Measurements from ENCODE around the gene TRIM66. TPM values are rescaled to one million over a fixed set of nuclear protein-coding genes. Genes with fewer than 3 reads are reported as not detected.

The TRIM66 gene
- total RNA-seq, 4 donors from 2014 or later, result 7.7 to 48.5 (median 9.4) TPM

- peak overlapping the region; percentile 88 to 96 (median 92) for H3K27ac ChIP-seq
- WGBS, 2 donors, result 74 to 80% methylated on average over 3 of the region's 3 CpGs
- peaks cover 66 to 79% of the 10 kb centered on the region in 2 donors for H3K4me1 ChIP-seq
- no peaks in the 10 kb centered on the region for H3K9me3 ChIP-seq
- no peaks in the 10 kb centered on the region for H3K36me3 ChIP-seq
- no peaks in the 10 kb centered on the region for H3K27me3 ChIP-seq
- TF ChIP-seq CTCF (IDR thresholded peaks at IDR 0.05) (no peak), POLR2A (IDR thresholded peaks at IDR 0.05) (no peak)
- no peak for DNase-seq
- no peak overlapping the region for H3K4me3 ChIP-seq (replicated peaks in 1 of 3)
- intact Hi-C loops (cut with DNase I), result no loop called here
Observed at GRCh38 chr11:8720352-8720751, 37.9 kb upstream of the TRIM66 start.

DNA sequence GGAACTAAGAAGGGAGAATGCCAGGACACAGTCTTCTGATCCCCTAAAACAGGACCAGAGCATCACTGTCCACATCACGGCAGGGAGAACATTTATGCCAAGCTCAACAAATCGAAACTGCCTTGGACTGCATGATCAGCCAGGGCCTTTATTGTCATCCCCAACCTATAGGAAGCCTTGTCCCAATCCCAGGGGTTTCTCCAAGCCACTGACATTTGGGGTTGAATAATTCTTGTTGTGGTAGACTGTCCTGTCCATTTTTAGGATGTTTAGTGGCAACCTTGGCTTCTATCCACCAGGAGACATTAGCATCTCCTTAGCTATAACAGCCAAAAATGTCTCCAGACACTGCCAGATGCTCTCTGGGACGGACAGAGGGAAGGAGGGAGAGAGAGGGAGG, 37.3 kb upstream of the TRIM66 start:
- Histone ChIP-seq H3K27ac (peak overlapping the region; percentile 88 to 96 (median 92)), H3K4me3 (replicated peaks in 1 of 3) (no peak overlapping the region), H3K27me3 (no peaks in the 10 kb centered on the region), H3K36me3 (no peaks in the 10 kb centered on the region), H3K9me3 (no peaks in the 10 kb centered on the region), H3K4me1 (peaks cover 66 to 84% of the 10 kb centered on the region in 2 donors)
- no peak for DNase-seq
- WGBS, 2 donors, result 65 to 86% methylated on average over 1 to 3 of the region's 3 CpGs
- intact Hi-C loops (cut with DNase I), result no loop called here
- TF ChIP-seq POLR2A (IDR thresholded peaks at IDR 0.05), result no peak
- no peak for TF ChIP-seq CTCF (IDR thresholded peaks at IDR 0.05)

DNA sequence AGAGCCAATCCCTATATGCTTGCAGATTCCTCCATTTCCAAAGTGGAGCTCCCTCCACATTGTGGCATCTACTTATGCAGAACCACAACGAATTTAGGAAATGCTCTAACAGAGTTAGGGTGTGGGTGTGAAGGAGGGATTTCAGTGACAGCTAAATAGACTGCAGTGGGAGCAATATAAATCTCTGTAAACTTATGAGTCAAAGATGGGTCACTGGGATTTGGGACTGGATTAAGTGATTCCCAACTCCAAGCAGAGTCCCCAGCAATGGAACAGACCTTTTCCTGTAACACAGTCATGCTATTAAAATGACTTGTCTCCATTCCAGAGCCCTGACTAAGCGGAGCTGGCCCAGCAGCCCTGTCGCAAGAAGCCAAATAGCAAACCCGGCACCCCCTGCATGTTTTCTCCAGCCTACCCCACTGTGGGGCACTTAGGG, 36.8 kb upstream of the TRIM66 start:
- 36 to 58% methylated on average over 4 of the region's 4 CpGs for WGBS, 2 donors
- Histone ChIP-seq H3K36me3 (no peaks in the 10 kb centered on the region), H3K4me3 (replicated peaks in 1 of 3) (no peak overlapping the region), H3K9me3 (no peaks in the 10 kb centered on the region), H3K27me3 (no peaks in the 10 kb centered on the region), H3K4me1 (peaks cover 66 to 89% of the 10 kb centered on the region in 2 donors), H3K27ac (peak overlapping the region; percentile 88 to 96 (median 92))
- DNase-seq, result peak in 1 of 2 donors; percentile 18
- no peak for TF ChIP-seq POLR2A (IDR thresholded peaks at IDR 0.05)
- no peak for TF ChIP-seq CTCF (IDR thresholded peaks at IDR 0.05)
- intact Hi-C loops (cut with DNase I), result no loop called here

DNA sequence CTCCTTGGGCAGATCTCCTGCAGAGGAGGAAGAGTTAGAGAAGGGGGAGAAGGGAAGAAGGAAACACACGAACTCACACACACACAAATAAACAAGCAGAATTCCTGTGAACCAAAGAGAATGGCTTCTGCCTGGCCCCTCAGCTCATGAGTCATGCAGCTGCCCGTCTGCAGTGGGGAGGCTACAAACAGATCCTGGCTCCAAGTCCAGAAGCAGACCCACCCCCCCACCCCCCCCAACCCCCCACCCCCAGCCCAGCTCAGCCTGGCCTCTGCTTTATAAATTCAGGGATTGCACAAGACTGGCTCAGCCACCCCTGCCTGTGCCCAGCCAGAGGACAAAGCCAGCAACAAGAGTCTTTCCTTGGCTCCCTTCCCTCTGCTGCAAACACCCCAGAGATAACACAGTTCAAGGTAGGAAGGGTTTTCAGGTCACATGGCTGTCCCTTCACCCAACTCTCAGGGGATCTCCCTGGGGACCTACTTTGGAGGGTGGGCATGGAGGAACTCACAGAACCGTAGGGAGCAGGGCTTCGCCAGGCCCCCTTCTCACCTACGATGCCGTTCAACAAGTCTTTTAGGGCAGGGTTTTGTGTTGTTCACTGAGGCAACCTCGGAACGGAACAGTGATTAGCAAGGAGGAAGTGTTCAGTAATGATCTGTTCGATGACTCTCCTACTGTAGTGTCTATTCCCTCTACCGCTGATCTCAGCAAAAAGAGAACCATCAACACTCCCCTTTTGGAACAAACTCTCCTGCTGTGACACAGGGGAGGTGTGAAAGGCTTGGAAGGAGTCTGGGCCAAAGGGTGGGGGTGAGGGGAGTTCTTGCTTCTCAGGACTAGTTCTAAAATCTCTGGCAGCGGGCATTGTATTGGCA, 35.6 kb upstream of the TRIM66 start:
- Histone ChIP-seq H3K4me1 (peaks cover 66 to 86% of the 10 kb centered on the region in 2 donors), H3K27ac (peak overlapping the region; percentile 88 to 96 (median 92)), H3K27me3 (no peaks in the 10 kb centered on the region), H3K4me3 (replicated peaks in 1 of 3) (no peak overlapping the region), H3K9me3 (no peaks in the 10 kb centered on the region), H3K36me3 (no peaks in the 10 kb centered on the region)
- peak; percentile 84 to 88 for DNase-seq
- 14 to 18% methylated on average over 11 of the region's 11 CpGs for WGBS, 2 donors
- intact Hi-C loops (cut with DNase I), result no loop called here
- TF ChIP-seq POLR2A (IDR thresholded peaks at IDR 0.05) (no peak), CTCF (IDR thresholded peaks at IDR 0.05) (no peak)

DNA sequence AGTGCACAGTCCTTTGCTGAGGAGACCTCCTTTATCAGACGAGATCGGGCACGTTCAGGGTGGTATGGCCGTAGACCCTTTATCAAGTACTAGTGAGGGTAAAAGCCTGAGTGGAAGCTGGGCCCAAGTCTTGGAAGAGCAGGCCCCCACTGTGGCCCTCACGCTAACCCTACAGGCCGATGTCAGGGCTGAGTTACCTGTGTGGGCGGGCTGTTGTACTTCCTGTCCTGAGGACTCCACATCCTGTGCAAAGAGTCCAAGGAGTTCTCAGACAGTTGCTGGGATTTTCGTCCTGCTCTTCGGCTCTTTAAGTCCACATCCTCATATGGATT, 35.0 kb upstream of the TRIM66 start:
- no peak for TF ChIP-seq POLR2A (IDR thresholded peaks at IDR 0.05)
- no peak for TF ChIP-seq CTCF (IDR thresholded peaks at IDR 0.05)
- WGBS, 2 donors, result 57 to 59% methylated on average over 9 of the region's 9 CpGs

More for the DNA sequence above, 35.0 kb upstream of the TRIM66 start:
- DNase-seq, result peak in 1 of 2 donors; percentile 47
- no peaks in the 10 kb centered on the region for H3K36me3 ChIP-seq
- H3K4me3 ChIP-seq (replicated peaks in 1 of 3), result no peak overlapping the region
- no peaks in the 10 kb centered on the region for H3K9me3 ChIP-seq
- H3K27me3 ChIP-seq, result no peaks in the 10 kb centered on the region
- H3K27ac ChIP-seq, result peak overlapping the region; percentile 77 to 92 (median 88)
- H3K4me1 ChIP-seq, result peaks cover 61 to 80% of the 10 kb centered on the region in 2 donors
- intact Hi-C loops (cut with DNase I), result no loop called here

All from thyroid gland (tissue), 4 donors.